Ishikawa (cell line): ENCODE results near the gene SPEM2.

Experiments
- CEBPB ChIP-seq: IDR thresholded peaks from 2 replicates; pipeline ENCODE4 v1.6.1; 2012
- CREB1 ChIP-seq: IDR thresholded peaks from 2 replicates; pipeline ENCODE4 v1.6.1; 2012; ENCODE audit warnings: low read depth
- EGR1 ChIP-seq: IDR thresholded peaks from 2 replicates; pipeline ENCODE4 v1.6.1; 2012
- EP300 ChIP-seq: IDR thresholded peaks from 2 replicates; pipeline ENCODE4 v1.6.1; 2012; ENCODE audit warnings: borderline replicate concordance
- FOXM1 ChIP-seq: IDR thresholded peaks from 2 replicates; pipeline ENCODE4 v1.6.1; 2012; ENCODE audit warnings: low read depth, borderline replicate concordance
- NFIC ChIP-seq: IDR thresholded peaks from 2 replicates; pipeline ENCODE4 v1.6.1; 2012
- RAD21 ChIP-seq: IDR thresholded peaks from 2 replicates; pipeline ENCODE4 v1.6.1; 2012; ENCODE audit warnings: low read depth
- TCF12 ChIP-seq: IDR thresholded peaks from 2 replicates; pipeline ENCODE4 v1.6.1; 2012; ENCODE audit warnings: low read depth
- TEAD4 ChIP-seq: IDR thresholded peaks from 2 replicates; pipeline ENCODE4 v1.6.1; 2012
- YY1 ChIP-seq: IDR thresholded peaks from 2 replicates; pipeline ENCODE4 v1.6.1; 2012; ENCODE audit warnings: low read depth
- ZBTB7A ChIP-seq: IDR thresholded peaks from 2 replicates; pipeline ENCODE4 v1.6.1; 2012; ENCODE audit warnings: low read depth
- TF ChIP-seq, protein P1 (sequence below): IDR thresholded peaks from 2 replicates; pipeline ENCODE4 v1.6.1; 2012; ENCODE audit warnings: low read depth, mild to moderate bottlenecking
- TF ChIP-seq, protein P2 (sequence below): IDR thresholded peaks from 2 replicates; pipeline ENCODE4 v1.6.1; 2012
- TF ChIP-seq, protein P3 (sequence below): IDR thresholded peaks from 2 replicates; pipeline ENCODE4 v1.6.1; 2012

SPEM2 gene

DNA sequence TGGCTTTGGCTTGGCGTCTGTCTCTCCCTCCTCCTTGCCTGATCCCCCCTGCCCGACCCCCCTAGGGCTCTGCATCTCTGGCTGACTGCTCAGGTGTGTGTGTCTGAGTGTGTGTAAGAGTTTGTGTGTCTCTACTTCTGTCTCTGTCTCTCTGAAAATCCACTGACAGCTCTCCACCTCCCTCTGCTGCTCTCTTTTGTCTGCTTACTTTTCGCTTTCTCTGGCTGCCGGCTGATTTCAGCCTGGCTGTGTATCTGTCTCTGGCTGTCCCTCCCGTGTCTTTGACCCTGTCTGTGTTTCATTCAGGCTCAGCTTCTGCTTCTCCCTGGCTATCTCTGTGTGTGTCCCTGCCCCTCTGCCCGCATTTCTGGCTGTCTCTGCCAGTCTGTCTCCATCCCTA, 9.1 kb upstream of the SPEM2 start:
- peak; percentile 26; the same call in 1 of the 2 replicates for TF ChIP-seq RAD21
- TF ChIP-seq TEAD4 = no peak

DNA sequence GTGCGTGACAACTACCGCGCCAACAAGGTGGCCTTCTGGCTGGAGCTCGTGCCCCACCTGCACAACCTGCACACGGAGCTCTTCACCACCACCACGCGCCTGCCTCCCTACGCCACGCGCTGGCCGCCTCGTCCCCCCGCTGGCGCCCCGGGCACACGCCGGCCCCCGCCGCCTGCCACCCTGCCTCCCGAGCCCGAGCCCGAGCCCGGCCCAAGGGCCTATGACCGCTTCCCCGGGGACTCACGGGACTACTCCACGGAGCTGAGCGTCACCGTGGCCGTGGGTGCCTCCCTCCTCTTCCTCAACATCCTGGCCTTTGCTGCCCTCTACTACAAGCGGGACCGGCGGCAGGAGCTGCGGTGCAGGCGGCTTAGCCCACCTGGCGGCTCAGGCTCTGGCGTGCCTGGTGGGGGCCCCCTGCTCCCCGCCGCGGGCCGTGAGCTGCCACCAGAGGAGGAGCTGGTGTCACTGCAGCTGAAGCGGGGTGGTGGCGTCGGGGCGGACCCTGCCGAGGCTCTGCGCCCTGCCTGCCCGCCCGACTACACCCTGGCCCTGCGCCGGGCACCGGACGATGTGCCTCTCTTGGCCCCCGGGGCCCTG, 8.3 kb upstream of the SPEM2 start:
- TF ChIP-seq, protein P1, sequence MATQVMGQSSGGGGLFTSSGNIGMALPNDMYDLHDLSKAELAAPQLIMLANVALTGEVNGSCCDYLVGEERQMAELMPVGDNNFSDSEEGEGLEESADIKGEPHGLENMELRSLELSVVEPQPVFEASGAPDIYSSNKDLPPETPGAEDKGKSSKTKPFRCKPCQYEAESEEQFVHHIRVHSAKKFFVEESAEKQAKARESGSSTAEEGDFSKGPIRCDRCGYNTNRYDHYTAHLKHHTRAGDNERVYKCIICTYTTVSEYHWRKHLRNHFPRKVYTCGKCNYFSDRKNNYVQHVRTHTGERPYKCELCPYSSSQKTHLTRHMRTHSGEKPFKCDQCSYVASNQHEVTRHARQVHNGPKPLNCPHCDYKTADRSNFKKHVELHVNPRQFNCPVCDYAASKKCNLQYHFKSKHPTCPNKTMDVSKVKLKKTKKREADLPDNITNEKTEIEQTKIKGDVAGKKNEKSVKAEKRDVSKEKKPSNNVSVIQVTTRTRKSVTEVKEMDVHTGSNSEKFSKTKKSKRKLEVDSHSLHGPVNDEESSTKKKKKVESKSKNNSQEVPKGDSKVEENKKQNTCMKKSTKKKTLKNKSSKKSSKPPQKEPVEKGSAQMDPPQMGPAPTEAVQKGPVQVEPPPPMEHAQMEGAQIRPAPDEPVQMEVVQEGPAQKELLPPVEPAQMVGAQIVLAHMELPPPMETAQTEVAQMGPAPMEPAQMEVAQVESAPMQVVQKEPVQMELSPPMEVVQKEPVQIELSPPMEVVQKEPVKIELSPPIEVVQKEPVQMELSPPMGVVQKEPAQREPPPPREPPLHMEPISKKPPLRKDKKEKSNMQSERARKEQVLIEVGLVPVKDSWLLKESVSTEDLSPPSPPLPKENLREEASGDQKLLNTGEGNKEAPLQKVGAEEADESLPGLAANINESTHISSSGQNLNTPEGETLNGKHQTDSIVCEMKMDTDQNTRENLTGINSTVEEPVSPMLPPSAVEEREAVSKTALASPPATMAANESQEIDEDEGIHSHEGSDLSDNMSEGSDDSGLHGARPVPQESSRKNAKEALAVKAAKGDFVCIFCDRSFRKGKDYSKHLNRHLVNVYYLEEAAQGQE = no peak
- no peak for TF ChIP-seq YY1
- TF ChIP-seq FOXM1 = no peak
- TF ChIP-seq ZBTB7A = no peak
- no peak for TF ChIP-seq TEAD4
- TF ChIP-seq EGR1 = no peak
- TF ChIP-seq TCF12 = no peak
- no peak for TF ChIP-seq CREB1
- TF ChIP-seq RAD21 = no peak
- no peak for TF ChIP-seq NFIC
- TF ChIP-seq EP300 = no peak

DNA sequence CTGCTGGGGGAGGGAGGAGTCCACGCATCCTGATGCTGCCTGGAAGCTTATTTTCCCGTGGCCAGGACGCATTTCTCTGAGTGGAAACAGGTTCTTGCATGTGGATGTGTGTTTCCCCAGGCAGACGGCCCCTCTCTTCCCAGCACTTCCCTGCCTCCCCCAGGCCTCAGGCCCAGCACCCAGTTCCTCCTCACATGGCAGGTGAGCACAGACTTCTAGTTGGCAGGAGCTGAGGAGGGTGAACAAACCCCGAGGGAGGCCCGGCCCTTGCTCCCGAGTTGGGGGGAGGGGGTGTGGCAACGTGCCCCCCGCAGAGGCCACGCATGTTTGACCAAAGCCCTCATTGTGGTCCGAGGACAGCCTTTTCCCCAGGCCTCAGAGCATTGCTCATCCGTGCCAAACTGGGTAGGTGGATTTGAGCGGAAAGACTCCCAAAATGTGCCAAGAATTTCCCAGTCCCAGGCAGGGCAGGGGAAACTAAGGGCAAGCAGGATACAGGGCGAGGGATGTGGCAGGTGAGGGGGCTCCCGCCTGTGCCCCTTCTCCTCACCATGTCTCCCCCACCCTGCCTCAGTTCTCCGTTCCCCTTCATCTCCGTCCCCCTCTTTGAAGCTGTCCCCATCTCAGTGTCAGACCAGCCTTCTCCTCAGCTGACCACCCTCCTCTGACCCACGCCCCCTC, 6.8 kb upstream of the SPEM2 start:
- TF ChIP-seq, protein P2, sequence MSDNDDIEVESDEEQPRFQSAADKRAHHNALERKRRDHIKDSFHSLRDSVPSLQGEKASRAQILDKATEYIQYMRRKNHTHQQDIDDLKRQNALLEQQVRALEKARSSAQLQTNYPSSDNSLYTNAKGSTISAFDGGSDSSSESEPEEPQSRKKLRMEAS = no peak
- TF ChIP-seq TCF12 (no peak), YY1 (no peak), ZBTB7A (no peak), FOXM1 (no peak), TEAD4 (no peak), NFIC (no peak), RAD21 (no peak), CREB1 (no peak), EGR1 (no peak)
- TF ChIP-seq, protein P3, sequence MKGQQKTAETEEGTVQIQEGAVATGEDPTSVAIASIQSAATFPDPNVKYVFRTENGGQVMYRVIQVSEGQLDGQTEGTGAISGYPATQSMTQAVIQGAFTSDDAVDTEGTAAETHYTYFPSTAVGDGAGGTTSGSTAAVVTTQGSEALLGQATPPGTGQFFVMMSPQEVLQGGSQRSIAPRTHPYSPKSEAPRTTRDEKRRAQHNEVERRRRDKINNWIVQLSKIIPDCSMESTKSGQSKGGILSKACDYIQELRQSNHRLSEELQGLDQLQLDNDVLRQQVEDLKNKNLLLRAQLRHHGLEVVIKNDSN = no peak

DNA sequence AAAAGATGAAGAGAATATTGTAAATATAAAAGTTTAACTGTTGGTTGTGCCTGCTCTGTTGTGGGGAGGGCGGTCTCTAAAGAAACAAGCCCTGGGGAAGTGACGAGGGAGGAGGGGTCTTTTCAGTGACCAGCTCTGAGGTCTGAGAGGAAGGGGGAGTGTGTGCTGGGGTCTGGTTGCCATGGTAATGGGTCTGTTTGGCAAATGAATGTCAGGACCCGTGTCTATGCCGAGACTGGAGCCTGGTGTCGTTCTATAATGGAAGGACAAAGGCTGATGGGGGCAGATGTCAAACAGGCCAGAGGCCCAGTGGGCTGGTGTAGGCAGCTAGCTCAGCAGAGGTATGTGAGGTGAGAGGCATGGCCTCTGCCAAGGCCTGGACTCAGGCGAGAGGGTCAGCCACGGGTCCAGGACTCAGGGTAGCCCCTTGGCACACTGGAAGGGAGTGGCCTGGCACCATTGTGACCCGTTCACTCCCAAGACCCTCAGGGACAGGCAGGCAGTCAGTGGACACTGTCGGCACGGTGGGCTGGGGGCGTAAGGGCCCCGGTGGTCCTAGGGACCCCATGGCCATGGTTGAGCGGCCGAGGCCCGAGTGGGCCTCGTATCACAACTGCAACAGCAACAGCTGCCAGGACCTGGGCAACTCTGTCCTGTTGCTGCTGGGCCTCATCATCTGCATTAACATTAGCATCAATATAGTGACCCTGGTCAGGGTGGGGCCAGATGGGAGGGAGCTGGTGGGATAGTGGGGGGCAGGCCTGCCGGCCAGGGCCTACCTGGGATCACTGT, 5.4 kb upstream of the SPEM2 start, which contains the start of gene SPEM1:
Gene SPEM1, plus strand, starts transcription at position 506 of the 792 bp plus-strand sequence. Its CDS starts 61 bp downstream, at position 567.
- TF ChIP-seq, protein P1 = no peak
- TF ChIP-seq TEAD4 (no peak), TCF12 (no peak), RAD21 (no peak), CEBPB (no peak), YY1 (no peak), NFIC (no peak), FOXM1 (no peak)
- TF ChIP-seq, protein P3 = no peak
- TF ChIP-seq, protein P2 = no peak

DNA sequence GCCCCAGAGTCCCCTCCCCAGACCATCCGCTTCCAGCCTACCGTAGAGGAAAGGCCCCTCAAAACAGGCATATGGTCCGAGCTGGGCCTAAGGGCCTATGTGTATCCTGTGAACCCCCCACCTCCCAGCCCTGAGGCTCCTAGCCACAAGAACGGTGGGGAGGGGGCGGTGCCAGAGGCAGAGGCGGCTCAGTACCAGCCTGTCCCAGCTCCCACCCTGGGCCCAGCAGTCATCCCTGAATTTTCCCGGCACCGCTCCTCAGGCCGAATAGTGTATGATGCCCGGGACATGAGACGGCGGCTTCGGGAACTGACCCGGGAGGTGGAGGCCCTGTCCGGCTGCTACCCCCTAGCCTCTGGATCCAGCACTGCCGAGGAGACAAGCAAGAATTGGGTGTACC, 4.2 kb upstream of the SPEM2 start:
- TF ChIP-seq, protein P1 = no peak
- TF ChIP-seq NFIC = no peak
- no peak for TF ChIP-seq EP300
